Measurements from ENCODE around the gene DOCK1.

The DOCK1 gene

GRCh38 chr10:127374901-127375300, 469.7 kb downstream of the DOCK1 start:
- DNase-seq, result no peak

GRCh38 chr10:127375461-127375860, 470.2 kb downstream of the DOCK1 start:
- no peak for DNase-seq

- DNase-seq, result no peak
Observed at GRCh38 chr10:127376071-127376470, 470.8 kb downstream of the DOCK1 start.

- DNase-seq, result no peak
Observed at GRCh38 chr10:127378628-127379027, 473.4 kb downstream of the DOCK1 start.

- DNase-seq, result no peak
Observed at GRCh38 chr10:127384532-127384931, 479.3 kb downstream of the DOCK1 start.

GRCh38 chr10:127385066-127385465, 479.8 kb downstream of the DOCK1 start:
- no peak for DNase-seq

GRCh38 chr10:127386606-127387327, 481.5 kb downstream of the DOCK1 start:
- DNase-seq, result no peak

GRCh38 chr10:127391875-127392274, 486.6 kb downstream of the DOCK1 start:
- no peak for DNase-seq

- no peak for DNase-seq
Observed at GRCh38 chr10:127392351-127393235, 487.4 kb downstream of the DOCK1 start.

- peak; percentile 76 for DNase-seq
Observed at GRCh38 chr10:127398140-127398970, 493.1 kb downstream of the DOCK1 start.

GRCh38 chr10:127398971-127399365, 493.7 kb downstream of the DOCK1 start:
- peak; percentile 57 for DNase-seq

- DNase-seq, result no peak
Observed at GRCh38 chr10:127399668-127400067, 494.4 kb downstream of the DOCK1 start.

- DNase-seq, result no peak
Observed at GRCh38 chr10:127400216-127400615, 495.0 kb downstream of the DOCK1 start.

- no peak for DNase-seq
Observed at GRCh38 chr10:127402596-127403409, 497.6 kb downstream of the DOCK1 start.

GRCh38 chr10:127405221-127405620, 500.0 kb downstream of the DOCK1 start:
- no peak for DNase-seq

- DNase-seq, result no peak
Observed at GRCh38 chr10:127406018-127406550, 500.9 kb downstream of the DOCK1 start.

GRCh38 chr10:127407551-127407950, 502.3 kb downstream of the DOCK1 start:
- DNase-seq, result no peak

GRCh38 chr10:127408112-127408710, 503.0 kb downstream of the DOCK1 start:
- no peak for DNase-seq

GRCh38 chr10:127408733-127409132, 503.5 kb downstream of the DOCK1 start:
- no peak for DNase-seq

- no peak for DNase-seq
Observed at GRCh38 chr10:127410030-127410429, 504.8 kb downstream of the DOCK1 start.

GRCh38 chr10:127411062-127411461, 505.8 kb downstream of the DOCK1 start:
- DNase-seq, result no peak

- DNase-seq, result no peak
Observed at GRCh38 chr10:127413326-127413725, 508.1 kb downstream of the DOCK1 start.

All from eye (tissue), 1 donor.